HG03045 (cell line): ENCODE measurements around the gene UPK3BL1.
"Not testable (repeated sequence)": the region's sequence is repeated elsewhere in the genome, so short reads cannot be mapped to it uniquely, and the experiment has no call there.

ENCODE experiments used
- ATAC-seq: cut with Tn5 transposase; IDR thresholded peaks from one replicate; pipeline ENCODE4 v1.9.1; 2021; ENCODE audit warnings: mild to moderate bottlenecking, moderate library complexity; ENCODE audit not compliant: unreplicated experiment

UPK3BL1 gene

GRCh38 chr7:102642691-102643090, at the start of gene UPK3BL1:
UPK3BL1 (minus strand) TSS chr7:102642791; CDS start chr7:102642741, 50 bp downstream.
- not testable (repeated sequence) for ATAC-seq

- ATAC-seq, result not testable (repeated sequence)
These were observed 48.0 kb upstream of the UPK3BL1 start for GRCh38 chr7:102690602-102691001.

GRCh38 chr7:102689436-102690282, 47.1 kb upstream of the UPK3BL1 start:
- ATAC-seq, result peak; percentile 59

GRCh38 chr7:102688299-102689036, 45.9 kb upstream of the UPK3BL1 start:
- peak; percentile 73 for ATAC-seq

GRCh38 chr7:102682560-102682959, 40.0 kb upstream of the UPK3BL1 start:
- not testable (repeated sequence) for ATAC-seq

- ATAC-seq, result not testable (repeated sequence)
These were observed 38.2 kb upstream of the UPK3BL1 start for GRCh38 chr7:102680780-102681179.

- not testable (repeated sequence) for ATAC-seq
These were observed 33.0 kb upstream of the UPK3BL1 start for GRCh38 chr7:102675545-102675944.

GRCh38 chr7:102673447-102674067, 31.0 kb upstream of the UPK3BL1 start:
- not testable (repeated sequence) for ATAC-seq

GRCh38 chr7:102671956-102672307, 29.3 kb upstream of the UPK3BL1 start:
- ATAC-seq, result peak; percentile 11

- ATAC-seq, result peak; percentile 85
These were observed 28.8 kb upstream of the UPK3BL1 start, which contains the start of gene POLR2J2 for GRCh38 chr7:102671166-102671955. POLR2J2 (minus strand) TSS chr7:102671663; CDS start chr7:102671601, 62 bp downstream.

- not testable (repeated sequence) for ATAC-seq
These were observed 24.9 kb upstream of the UPK3BL1 start for GRCh38 chr7:102667523-102667922.

GRCh38 chr7:102666850-102667249, 24.3 kb upstream of the UPK3BL1 start:
- not testable (repeated sequence) for ATAC-seq

GRCh38 chr7:102664765-102665164, 22.2 kb upstream of the UPK3BL1 start:
- not testable (repeated sequence) for ATAC-seq

- not testable (repeated sequence) for ATAC-seq
These were observed 7.3 kb upstream of the UPK3BL1 start, which contains the start of gene SPDYE2B for GRCh38 chr7:102649924-102650323. SPDYE2B (plus strand) TSS chr7:102650319; CDS start chr7:102652349, 2,030 bp downstream.

GRCh38 chr7:102647813-102648212, 5.2 kb upstream of the UPK3BL1 start:
- not testable (repeated sequence) for ATAC-seq

- not testable (repeated sequence) for ATAC-seq
These were observed 813 bp upstream of the UPK3BL1 start for GRCh38 chr7:102643404-102643803.

- ATAC-seq, result peak; percentile 13
These were observed 3.7 kb downstream of the UPK3BL1 start for GRCh38 chr7:102638848-102639247.

GRCh38 chr7:102636956-102637355, 5.6 kb downstream of the UPK3BL1 start:
- ATAC-seq, result not testable (repeated sequence)

- not testable (repeated sequence) for ATAC-seq
These were observed 7.2 kb downstream of the UPK3BL1 start for GRCh38 chr7:102635354-102635753.

GRCh38 chr7:102634299-102634698, 8.3 kb downstream of the UPK3BL1 start:
- not testable (repeated sequence) for ATAC-seq
